ENCODE measurements around the gene STAG3.
"Not testable (repeated sequence)": the region's sequence is repeated elsewhere in the genome, so short reads cannot be mapped to it uniquely, and the experiment has no call there.

The STAG3 gene

DNA sequence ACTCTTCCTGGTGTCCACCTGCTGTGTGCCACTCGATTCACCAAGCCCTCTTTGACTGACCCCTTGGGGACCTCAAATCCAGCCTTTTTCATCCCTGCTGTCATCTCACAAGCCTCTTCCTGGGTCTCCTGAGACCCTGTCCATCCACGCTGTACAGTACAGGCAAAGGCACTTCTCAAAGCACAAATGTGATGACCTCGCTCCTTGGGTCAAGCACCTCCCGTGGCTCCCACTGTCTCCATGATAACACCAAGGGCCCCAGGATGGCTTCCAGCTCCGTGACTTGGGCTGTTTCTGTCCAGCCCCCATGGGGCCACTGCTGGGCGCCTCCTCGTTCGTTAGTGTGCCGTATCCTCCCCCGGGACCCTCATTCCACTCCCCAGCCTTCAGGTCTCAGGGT, 70.8 kb downstream of the STAG3 start:
- DNase-seq, result no peak

DNA sequence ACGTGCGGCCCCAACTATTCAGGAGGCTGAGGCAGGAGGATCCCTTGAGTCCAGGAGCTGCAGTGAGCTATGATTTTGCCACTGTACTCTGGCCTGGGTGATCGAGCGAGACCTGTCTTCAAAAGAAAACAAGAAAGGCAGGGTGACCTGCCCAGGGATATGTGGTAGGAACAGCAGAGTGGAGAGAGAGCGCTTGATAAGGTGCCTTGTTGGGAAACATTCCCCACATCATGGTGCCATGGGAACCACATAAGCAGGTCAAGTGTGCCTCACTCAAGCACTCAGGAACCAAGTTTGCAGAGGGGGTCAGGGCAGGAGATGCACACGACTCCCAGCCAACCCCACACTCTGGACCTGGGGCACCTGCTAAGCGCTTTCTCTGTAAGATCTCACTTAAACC, 79.3 kb downstream of the STAG3 start:
- DNase-seq, result no peak

DNA sequence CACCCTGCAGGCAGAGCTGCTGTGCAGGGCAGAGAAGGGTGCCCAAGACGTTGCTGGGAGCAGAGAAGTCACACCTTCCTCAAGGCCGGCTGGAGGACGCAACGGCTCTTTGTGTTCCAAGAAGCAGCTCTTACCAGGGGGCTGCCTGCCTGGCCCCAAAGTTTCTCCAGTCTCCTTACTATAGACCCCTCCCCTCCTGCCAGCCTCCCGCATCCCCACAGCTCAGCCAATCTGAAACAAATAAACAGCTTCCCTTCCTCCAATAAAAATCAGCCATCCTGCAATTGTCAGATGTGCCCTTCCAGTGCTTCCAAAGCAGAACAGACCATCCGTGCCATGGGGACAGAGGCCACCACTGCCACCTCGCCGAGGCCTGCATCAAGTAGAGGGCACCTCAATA, 82.3 kb downstream of the STAG3 start:
- not testable (repeated sequence) for DNase-seq

- not testable (repeated sequence) for DNase-seq
Observed at GRCh38 chr7:100262896-100263295, 85.2 kb downstream of the STAG3 start.
